Keratinocyte (primary cell): Measurements from ENCODE around the gene GJD3. TPM values are rescaled to one million over a fixed set of nuclear protein-coding genes. Genes with fewer than 3 reads are reported as not detected.

Experiments
- DNase-seq: peaks from one replicate; pipeline ENCODE4 v3.0.0-alpha.2; 2011; ENCODE audit warnings: low read depth, missing footprints, low spot score
- FAIRE-seq: peaks from 2 replicates; lab custom pipeline; 2011; peaks lifted over from hg19 to GRCh38; lab: Jason Lieb, UNC
- H2AFZ ChIP-seq: 2 replicates; pipeline ENCODE4 v1.6.0; 2012; ENCODE audit warnings: low read length, control low read depth, inconsistent platforms; ENCODE audit not compliant: control insufficient read depth
- H3K27ac ChIP-seq: 2 replicates; pipeline ENCODE4 v1.5.1; 2011; ENCODE audit warnings: low read length; ENCODE audit not compliant: control insufficient read depth, insufficient read depth
- H3K27me3 ChIP-seq: 3 replicates; pipeline ENCODE4 v1.6.0; 2011; ENCODE audit warnings: low read length; ENCODE audit not compliant: control insufficient read depth, insufficient read depth; ENCODE audit errors: extremely low read depth
- H3K36me3 ChIP-seq, 2 experiments: 2 replicates in 1 of 2; 3 replicates in 1 of 2; pipeline ENCODE4 v1.5.1; 2011; ENCODE audit warnings: low read length in 2 of 2, mild to moderate bottlenecking in 1 of 2; ENCODE audit not compliant: control insufficient read depth in 2 of 2, insufficient read depth in 2 of 2; ENCODE audit errors: extremely low read depth in 1 of 2
- H3K4me1 ChIP-seq: 3 replicates; pipeline ENCODE4 v1.5.1; 2011; ENCODE audit warnings: low read length; ENCODE audit not compliant: control insufficient read depth, insufficient read depth; ENCODE audit errors: extremely low read depth
- H3K4me2 ChIP-seq: 3 replicates; pipeline ENCODE4 v1.6.0; 2011; ENCODE audit warnings: low read depth, low read length; ENCODE audit not compliant: control insufficient read depth, insufficient read depth; ENCODE audit errors: extremely low read depth
- H3K4me3 ChIP-seq, 3 experiments: fragments of 200-600 bp in 1 of 3; sonication (generic) in 1 of 3; 2 replicates in 2 of 3; 3 replicates in 1 of 3; pipeline ENCODE4 v1.5.1; 2011 to 2016; ENCODE audit warnings: low read length in 3 of 3, mild to moderate bottlenecking in 3 of 3, control low read depth in 2 of 3, inconsistent platforms in 1 of 3, low read depth in 1 of 3, mixed read lengths in 1 of 3, mixed run types in 1 of 3, moderate library complexity in 1 of 3; ENCODE audit not compliant: control insufficient read depth in 2 of 3, insufficient read depth in 2 of 3; ENCODE audit errors: extremely low read depth in 1 of 3
- H3K79me2 ChIP-seq: 2 replicates; pipeline ENCODE4 v1.6.0; 2012; ENCODE audit warnings: low read length; ENCODE audit not compliant: control insufficient read depth, insufficient read depth
- H3K9ac ChIP-seq: 3 replicates; pipeline ENCODE4 v1.6.0; 2011; ENCODE audit warnings: low read length; ENCODE audit not compliant: control insufficient read depth, insufficient read depth; ENCODE audit errors: extremely low read depth
- H3K9me1 ChIP-seq: 3 replicates; pipeline ENCODE4 v1.6.0; 2011; ENCODE audit warnings: low read length; ENCODE audit not compliant: control insufficient read depth, insufficient read depth; ENCODE audit errors: extremely low read depth
- H3K9me3 ChIP-seq: 2 replicates; pipeline ENCODE4 v1.5.1; 2012; ENCODE audit warnings: low read depth, low read length; ENCODE audit not compliant: control insufficient read depth
- H4K20me1 ChIP-seq: 3 replicates; pipeline ENCODE4 v1.6.0; 2011; ENCODE audit warnings: low read length; ENCODE audit not compliant: control insufficient read depth, insufficient read depth; ENCODE audit errors: extremely low read depth
- EZH2 ChIP-seq: IDR thresholded peaks from one replicate; pipeline ENCODE4 v1.6.1; 2012; ENCODE audit warnings: inconsistent platforms, mild to moderate bottlenecking, low read length, moderate library complexity
- dilution Hi-C: fragments of 300-500 bp; cut with MboI; formaldehyde crosslinking; loops from one replicate; pipeline ENCODE4 v1.7.0; 2020; ENCODE audit warnings: low sequenced_read_pairs; ENCODE audit not compliant: extremely low pct_ligation_motif_present
- polyA plus RNA-seq, 5 experiments: library from polyadenylated mRNA; depleted of rRNA in 3 of 5; stranded (reverse) in 3 of 5; stranded (forward) in 1 of 5; unstranded in 1 of 5; fragments of >200 nt; gene quantifications; 1 replicate in 1 of 5; 2 replicates in 3 of 5; 3 replicates in 1 of 5; pipeline versions ENCODE4 v1.2.1 to v1.2.3, GENCODE V29; 2011 to 2012; ENCODE audit warnings: missing spikeins in 2 of 5, low read depth in 1 of 5, low replicate concordance in 1 of 5
- small RNA-seq, 3 experiments: library from RNA; depleted of rRNA; stranded (forward); fragments of <200 nt; gene quantifications; one replicate each; pipeline ENCODE3, GENCODE V24; 2012; ENCODE audit warnings: low read depth in 3 of 3, low replicate concordance in 1 of 3; ENCODE audit not compliant: insufficient read length in 3 of 3
- TF ChIP-seq, protein P1 (sequence below), 3 experiments: IDR thresholded peaks in 1 of 3; conservative IDR thresholded peaks in 1 of 3; optimal IDR thresholded peaks in 1 of 3; 2 replicates in 2 of 3; 3 replicates in 1 of 3; pipeline versions ENCODE3 to v1.5.1; 2011; ENCODE audit warnings: low read length in 3 of 3, mild to moderate bottlenecking in 3 of 3, moderate library complexity in 2 of 3, control low read depth in 1 of 3, inconsistent platforms in 1 of 3; ENCODE audit not compliant: insufficient read depth in 2 of 3; ENCODE audit errors: extremely low read depth in 1 of 3

The GJD3 gene
- polyA plus RNA-seq, 1 donor (not counting 4 experiments of a cell fraction or from before 2014, with no cell fraction given) = not detected

DNA sequence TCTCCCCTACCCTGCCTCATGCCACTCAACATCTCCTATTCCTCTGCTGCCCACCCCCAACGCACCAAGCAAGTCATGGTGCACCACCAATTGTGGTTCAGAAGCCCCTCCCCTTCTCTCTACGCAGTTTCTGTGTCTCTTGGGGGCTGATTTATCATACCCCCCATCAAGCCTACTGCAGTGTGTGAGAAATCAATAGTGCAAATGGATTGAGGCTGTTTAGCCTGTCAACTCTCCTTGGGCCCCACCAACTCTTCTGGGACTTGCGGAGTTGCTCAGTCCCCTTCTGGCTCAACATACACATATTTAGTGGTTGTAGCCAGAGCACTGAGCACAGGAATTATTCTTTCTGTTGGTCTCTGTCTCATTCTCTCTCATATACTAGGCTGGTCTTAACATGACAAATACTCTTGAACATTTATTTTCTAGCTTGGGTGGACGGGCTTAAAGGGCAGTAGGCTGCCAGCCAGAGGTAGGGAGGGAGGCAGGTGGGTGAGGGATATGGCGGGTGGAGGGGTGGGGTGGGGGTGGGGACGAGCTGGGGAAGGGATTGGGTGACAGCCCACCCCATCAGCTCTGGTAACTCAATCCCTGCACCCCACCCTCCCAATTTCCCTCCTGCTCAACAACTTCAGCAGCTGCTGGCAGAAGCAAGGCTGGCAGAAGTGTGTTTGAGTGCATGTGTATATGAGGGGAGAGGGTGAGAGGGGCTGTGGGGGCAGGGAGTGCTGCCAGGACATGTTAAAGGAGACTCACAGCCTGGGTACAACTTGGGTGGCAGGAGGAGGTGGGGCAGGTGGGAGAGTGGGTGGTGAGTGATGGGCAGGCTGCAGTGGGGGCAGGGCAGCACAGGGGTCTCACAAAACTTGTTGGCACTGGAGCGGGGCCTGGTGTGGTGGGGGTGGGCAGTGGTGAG is 50.6 kb downstream of the GJD3 start:
- Histone ChIP-seq H2AFZ (no peak overlapping the region), H3K36me3 (no peaks in the 10 kb centered on the region), H3K27ac (no peak overlapping the region), H3K9me3 (no peaks in the 10 kb centered on the region), H3K79me2 (peaks cover 8% of the 10 kb centered on the region), H3K4me3 (no peak overlapping the region), H3K27me3 (no peaks in the 10 kb centered on the region), H3K4me1 (peaks cover 91% of the 10 kb centered on the region), H3K9me1 (no peaks in the 10 kb centered on the region), H3K4me2 (peak overlapping the region; percentile 20), H4K20me1 (no peaks in the 10 kb centered on the region), H3K9ac (no peak overlapping the region)
- DNase-seq = no peak
- dilution Hi-C loops = no loop called here
- no peak for FAIRE-seq
- TF ChIP-seq EZH2 = no peak
- TF ChIP-seq, protein P1, sequence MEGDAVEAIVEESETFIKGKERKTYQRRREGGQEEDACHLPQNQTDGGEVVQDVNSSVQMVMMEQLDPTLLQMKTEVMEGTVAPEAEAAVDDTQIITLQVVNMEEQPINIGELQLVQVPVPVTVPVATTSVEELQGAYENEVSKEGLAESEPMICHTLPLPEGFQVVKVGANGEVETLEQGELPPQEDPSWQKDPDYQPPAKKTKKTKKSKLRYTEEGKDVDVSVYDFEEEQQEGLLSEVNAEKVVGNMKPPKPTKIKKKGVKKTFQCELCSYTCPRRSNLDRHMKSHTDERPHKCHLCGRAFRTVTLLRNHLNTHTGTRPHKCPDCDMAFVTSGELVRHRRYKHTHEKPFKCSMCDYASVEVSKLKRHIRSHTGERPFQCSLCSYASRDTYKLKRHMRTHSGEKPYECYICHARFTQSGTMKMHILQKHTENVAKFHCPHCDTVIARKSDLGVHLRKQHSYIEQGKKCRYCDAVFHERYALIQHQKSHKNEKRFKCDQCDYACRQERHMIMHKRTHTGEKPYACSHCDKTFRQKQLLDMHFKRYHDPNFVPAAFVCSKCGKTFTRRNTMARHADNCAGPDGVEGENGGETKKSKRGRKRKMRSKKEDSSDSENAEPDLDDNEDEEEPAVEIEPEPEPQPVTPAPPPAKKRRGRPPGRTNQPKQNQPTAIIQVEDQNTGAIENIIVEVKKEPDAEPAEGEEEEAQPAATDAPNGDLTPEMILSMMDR (optimal IDR thresholded peaks at IDR 0.05 in 1 of 3, IDR thresholded peaks at IDR 0.05 in 1 of 3, conservative IDR thresholded peaks at IDR 0.05 in 1 of 3; ENCODE audit: extremely low read depth in 1 of 3, insufficient read depth in 2 of 3, low read length in 3 of 3) = no peak

Small RNA genes lying within 50 kb of the gene (small RNA-seq; reads per million reads assigned to genes)
- 0 reads per million in 3 experiments for gene RF00019
- 0 reads per million in 3 experiments for gene RNA5SP441

Other genes with a start within 250 kb of the GJD3 start
- gene MSL1, start 242.8 kb downstream of the GJD3 start, polyA plus RNA-seq = 41.8 to 66.8 TPM (median 56.9 TPM) in 3 replicates
- 17.3 to 32.1 TPM (median 26.9 TPM) in 3 replicates for gene CASC3, start 224.2 kb downstream of the GJD3 start, polyA plus RNA-seq
- gene RAPGEFL1, start 187.3 kb downstream of the GJD3 start, polyA plus RNA-seq = 13.2 to 37.6 TPM (median 21.8 TPM) in 3 replicates
- gene WIPF2, start 145.4 kb downstream of the GJD3 start, polyA plus RNA-seq = 7.4 to 11.1 TPM (median 8.5 TPM) in 3 replicates
- 5.5 to 28.0 TPM (median 26.5 TPM) in 3 replicates for gene CDC6, start 76.9 kb downstream of the GJD3 start, polyA plus RNA-seq
- 1.7 to 6.0 TPM (median 3.8 TPM) in 3 replicates for gene RARA, start 55.6 kb downstream of the GJD3 start, polyA plus RNA-seq
- 5.2 to 45.0 TPM (median 27.1 TPM) in 3 replicates for gene TOP2A, start 53.2 kb upstream of the GJD3 start, polyA plus RNA-seq
- 6.0 to 13.8 TPM (median 6.8 TPM) in 3 replicates for gene IGFBP4, start 78.7 kb upstream of the GJD3 start, polyA plus RNA-seq
- gene TNS4, start 136.9 kb upstream of the GJD3 start, polyA plus RNA-seq = 129 to 171 TPM (median 160 TPM) in 3 replicates
- gene CCR7, start 200.7 kb upstream of the GJD3 start, polyA plus RNA-seq = 0.06 to 0.63 TPM (median 0.16 TPM) in 3 replicates